K562 (cell line): Measurements from ENCODE around the gene GATAD2B. TPM values are rescaled to one million over a fixed set of nuclear protein-coding genes. Genes with fewer than 3 reads are reported as not detected.

Source experiments
- ATAC-seq: fragments of 200-7000 bp; cut with Tn5 transposase; 3 replicates; pipeline ENCODE4 v1.9.1; 2020; ENCODE audit warnings: moderate library complexity
- BruUV-seq: library from RNA; stranded (reverse); fragments of 400-500 nt; replicated peaks from 2 replicates; lab custom pipeline; 2021; lab: Mats Ljungman, UMichigan
- CTCF ChIA-PET: fragments of 300-600 bp; formaldehyde crosslinking; extraction: SDS; loops from one replicate; lab custom pipeline; 2021; ENCODE audit warnings: low intra/inter-chr PET ratio; lab: Yijun Ruan, JAX
- POLR2A ChIA-PET: fragments of 300-600, 350-650 bp; sonication (Branson Sonifier 250); formaldehyde crosslinking; extraction: SDS; loops from one replicate; lab custom pipeline; 2021; ENCODE audit warnings: antibody characterized with exemption, inconsistent platforms; lab: Yijun Ruan, JAX
- DNase-seq, 4 experiments: peaks; one replicate each; pipeline versions ENCODE4 v3.0.0 to v3.0.0-alpha.2; 2011 to 2018; ENCODE audit warnings: low spot score in 3 of 4, mixed read lengths in 3 of 4; ENCODE audit errors: extremely low read depth in 1 of 4
- FAIRE-seq: peaks from 2 replicates; lab custom pipeline; 2011; peaks lifted over from hg19 to GRCh38; lab: Jason Lieb, UNC
- H2AFZ ChIP-seq: 2 replicates; pipeline ENCODE4 v1.6.0; 2011; ENCODE audit warnings: low read depth, low read length, control low read depth, inconsistent platforms
- H3K27ac ChIP-seq: fragments of 200-600 bp; 3 replicates; pipeline ENCODE4 v1.8.0; 2011; ENCODE audit warnings: low read depth, mild to moderate bottlenecking, control low read depth, inconsistent platforms, low read length, moderate library complexity, mixed read lengths; ENCODE audit errors: extremely low read depth
- H3K27me3 ChIP-seq, 2 experiments: fragments of 300-600 bp in 1 of 2; 2 replicates in 1 of 2; 3 replicates in 1 of 2; pipeline versions ENCODE4 v1.6.0 to v1.8.0; 2011; ENCODE audit warnings: inconsistent platforms in 2 of 2, low read length in 2 of 2, mild to moderate bottlenecking in 1 of 2, mixed read lengths in 1 of 2, moderate library complexity in 1 of 2; ENCODE audit not compliant: control insufficient read depth in 2 of 2, insufficient read depth in 2 of 2
- H3K36me3 ChIP-seq: fragments of 300-600 bp; 3 replicates; pipeline ENCODE4 v1.8.0; 2011; ENCODE audit warnings: mild to moderate bottlenecking, low read length, inconsistent platforms; ENCODE audit not compliant: control insufficient read depth, insufficient read depth
- H3K4me1 ChIP-seq, 2 experiments: fragments of 200-600 bp in 1 of 2; replicated peaks in 1 of 2; 2 replicates in 1 of 2; 3 replicates in 1 of 2; pipeline versions ENCODE4 v1.5.1 to v1.8.0; 2011; ENCODE audit warnings: inconsistent platforms in 2 of 2, low read length in 2 of 2, mild to moderate bottlenecking in 1 of 2, mixed read lengths in 1 of 2, moderate library complexity in 1 of 2; ENCODE audit not compliant: control insufficient read depth in 2 of 2, insufficient read depth in 2 of 2
- H3K4me2 ChIP-seq: 2 replicates; pipeline ENCODE4 v1.6.1; 2011; ENCODE audit warnings: low read length, control low read depth, inconsistent platforms, mixed read lengths; ENCODE audit not compliant: insufficient read depth
- H3K4me3 ChIP-seq: fragments of 200-600 bp; sonication (generic), shearing (Covaris generic); 2 replicates; pipeline ENCODE4 v1.5.1; 2016; ENCODE audit warnings: control low read depth, inconsistent platforms
- H3K79me2 ChIP-seq: fragments of 200-600 bp; 3 replicates; pipeline ENCODE4 v1.8.0; 2011; ENCODE audit warnings: low read length, inconsistent platforms; ENCODE audit not compliant: control insufficient read depth, insufficient read depth
- H3K9ac ChIP-seq, 2 experiments: 2 replicates each; pipeline versions ENCODE4 v1.6.0 to v1.6.1; 2011; ENCODE audit warnings: low read depth in 2 of 2, low read length in 2 of 2, control low read depth in 1 of 2, inconsistent platforms in 1 of 2, mild to moderate bottlenecking in 1 of 2, mixed read lengths in 1 of 2; ENCODE audit not compliant: insufficient read depth in 1 of 2
- H3K9me1 ChIP-seq: one replicate; pipeline ENCODE4 v1.6.0; 2011; ENCODE audit warnings: inconsistent platforms, mild to moderate bottlenecking, low read length, moderate library complexity; ENCODE audit not compliant: control insufficient read depth, insufficient read depth
- H3K9me3 ChIP-seq: replicated peaks from 2 replicates; pipeline ENCODE4 v1.5.1; 2011; ENCODE audit warnings: low read depth, low read length, inconsistent platforms; ENCODE audit not compliant: control insufficient read depth, insufficient read depth
- H4K20me1 ChIP-seq: replicated peaks from 2 replicates; pipeline ENCODE4 v1.6.1; 2011; ENCODE audit warnings: low read length, inconsistent platforms, mixed read lengths; ENCODE audit not compliant: control insufficient read depth, insufficient read depth
- BCOR ChIP-seq: fragments of 450-650 bp; IDR thresholded peaks from 2 replicates; pipeline ENCODE4 v1.6.1; 2016
- NFE2 ChIP-seq: IDR thresholded peaks from 2 replicates; pipeline ENCODE4 v1.6.1; 2014; ENCODE audit warnings: antibody characterized with exemption, low read depth
- NFE2L1 ChIP-seq: fragments of 450-650 bp; IDR thresholded peaks from 2 replicates; pipeline ENCODE4 v1.6.1; 2016; ENCODE audit warnings: missing genetic modification characterization, low read depth, mild to moderate bottlenecking, missing compliant biosample characterization, moderate library complexity, borderline replicate concordance
- STAT6 ChIP-seq: sonication (generic); formaldehyde crosslinking; IDR thresholded peaks from 2 replicates; pipeline ENCODE4 v1.8.1; 2023; ENCODE audit warnings: mild to moderate bottlenecking, missing genetic modification reagents
- ZNF398 ChIP-seq: fragments of 250-450 bp; sonication (Bioruptor Pico); IDR thresholded peaks from 2 replicates; pipeline ENCODE4 v1.8.0; 2021; ENCODE audit warnings: moderate library complexity, mild to moderate bottlenecking, inconsistent platforms
- ZNF436 ChIP-seq: fragments of 250-450, 450-650 bp; sonication (Bioruptor Pico); formaldehyde crosslinking; IDR thresholded peaks from 2 replicates; pipeline ENCODE4 v1.7.0; 2020; ENCODE audit warnings: mild to moderate bottlenecking
- WGBS: fragments of 100-300 bp; shearing (Covaris generic); methylation state at CpG from one replicate; pipeline ENCODE4 v1.1.6; 2016; ENCODE audit warnings: low coverage, mixed read lengths; ENCODE audit not compliant: insufficient coverage; ENCODE audit errors: missing lambda C conversion rate; 5-methylcytosine and 5-hydroxymethylcytosine counted together
- in situ Hi-C: fragments of 300-500 bp; cut with MboI; formaldehyde crosslinking; loops from 4 replicates; pipeline ENCODE4 v1.15.0; 2018; ENCODE audit warnings: inconsistent platforms, mixed read lengths
- intact Hi-C: fragments of 100-400 bp; cut with micrococcal nuclease; formaldehyde crosslinking; loops from 2 replicates; pipeline ENCODE4 v1.14.2; 2022
- polyA plus RNA-seq, 8 experiments: library from polyadenylated mRNA; depleted of rRNA in 4 of 8; stranded (reverse) in 5 of 8; unstranded in 3 of 8; fragments of >200 nt; fragmentation: Nextera tagmentation in 2 of 8; fragmentation: Illumina TruSeq in 1 of 8; extraction: Ambion mirVana in 2 of 8; extraction: Trizol in 1 of 8; gene quantifications; 2 replicates each; pipeline versions ENCODE4 v1.2.1 to v1.2.3, GENCODE V29; 2011 to 2014; ENCODE audit warnings: inconsistent platforms in 1 of 8, missing spikeins in 1 of 8
- total RNA-seq, 7 experiments: library from RNA; depleted of rRNA in 6 of 7; stranded (reverse); fragments of >200 nt in 6 of 7; fragmentation: Illumina TruSeq in 2 of 7; extraction: Trizol in 2 of 7; gene quantifications; 2 replicates each; pipeline versions ENCODE4 v1.2.1 to v1.2.3, GENCODE V29; 2011 to 2021; ENCODE audit warnings: low replicate concordance in 1 of 7

Gene GATAD2B
- total and polyA plus RNA-seq, 9 of the 15 experiments (the other 6 are each of a cell fraction or from before 2014, with no cell fraction given): 1.5 to 40.2 (median 4.9) TPM

DNA sequence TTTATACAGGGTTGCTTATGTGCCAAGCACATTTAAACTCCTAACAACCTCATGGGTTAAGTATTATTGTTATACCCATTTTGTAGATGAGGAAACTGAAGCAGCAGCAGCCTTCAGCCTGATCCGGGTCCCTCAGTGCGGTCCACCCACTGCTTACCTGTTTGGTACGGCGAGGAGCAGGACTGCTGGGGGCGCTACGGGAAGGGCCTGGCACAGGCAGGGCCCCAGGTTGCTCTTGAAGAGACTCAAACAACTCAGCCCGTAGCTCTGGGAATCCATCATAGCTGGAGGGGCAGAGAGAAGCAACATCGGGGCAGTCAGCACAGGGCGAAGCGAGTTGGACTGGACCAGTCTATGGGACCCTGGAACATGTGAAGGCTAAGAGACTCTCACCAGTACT is 14.6 kb upstream of the GATAD2B start:
- in situ Hi-C loops: no loop called here
- no peaks in the 10 kb centered on the region for H3K79me2 ChIP-seq
- ChIA-PET CTCF (no interaction called here), POLR2A (interaction anchor here (0.8 to 2.2 kb wide), 2 partner anchors 14 to 24 kb away, joined by 3 to 6 read pairs; no protein-coding TSS in a partner anchor)
- no peak overlapping the region for H3K4me2 ChIP-seq
- no peaks in the 10 kb centered on the region for H3K27me3 ChIP-seq
- peaks cover 92% of the 10 kb centered on the region; the same call in 2 of the 3 replicates for H3K36me3 ChIP-seq
- FAIRE-seq: no peak
- no peak for TF ChIP-seq NFE2
- TF ChIP-seq ZNF398 (CRISPR knock-in tag): no peak
- TF ChIP-seq STAT6 (CRISPR knock-in tag): no peak
- TF ChIP-seq NFE2L1: no peak
- TF ChIP-seq ZNF436: no peak
- TF ChIP-seq BCOR: no peak
- intact Hi-C loops: no loop called here
- no peaks in the 10 kb centered on the region for H3K9me1 ChIP-seq
- ATAC-seq: no peak
- H2AFZ ChIP-seq: no peak overlapping the region
- no peak overlapping the region for H3K4me3 ChIP-seq
- no peak overlapping the region for H3K9ac ChIP-seq
- H3K9me3 ChIP-seq: no peaks in the 10 kb centered on the region
- WGBS: 96% methylated on average over 10 of the region's 10 CpGs
- no peaks in the 10 kb centered on the region; a peak in 1 of 5 replicates for H3K4me1 ChIP-seq
- no peak for DNase-seq
- H3K27ac ChIP-seq: no peak overlapping the region
- H4K20me1 ChIP-seq: no peaks in the 10 kb centered on the region
- BruUV-seq: no TSS peak
